Measurements from ENCODE around the gene FEM1C.
A peak's percentile ranks its signal among the peaks of the same experiment; 100 is the strongest.
"Not testable (repeated sequence)": the region's sequence is repeated elsewhere in the genome, so short reads cannot be mapped to it uniquely, and the experiment has no call there.

Gene FEM1C

DNA sequence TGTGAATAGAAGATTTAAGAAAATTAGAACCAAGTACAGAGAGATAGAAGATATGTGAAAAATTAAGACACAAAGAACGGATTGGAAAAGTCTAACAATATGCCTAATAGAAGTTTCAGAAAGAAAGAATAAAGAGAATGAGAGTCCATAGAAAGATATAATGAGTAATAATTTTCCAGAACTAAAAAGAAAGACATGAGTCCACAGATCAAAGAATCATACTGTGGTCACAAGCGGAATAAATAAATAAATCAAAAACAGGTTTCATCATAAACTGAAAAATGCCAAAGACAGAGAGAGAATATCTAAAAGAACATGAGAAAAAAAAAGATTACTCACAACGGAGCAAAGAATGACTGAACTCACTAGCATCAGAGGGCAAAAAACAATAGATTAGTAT is 32.9 kb downstream of the FEM1C start:
- no peak for DNase-seq

DNA sequence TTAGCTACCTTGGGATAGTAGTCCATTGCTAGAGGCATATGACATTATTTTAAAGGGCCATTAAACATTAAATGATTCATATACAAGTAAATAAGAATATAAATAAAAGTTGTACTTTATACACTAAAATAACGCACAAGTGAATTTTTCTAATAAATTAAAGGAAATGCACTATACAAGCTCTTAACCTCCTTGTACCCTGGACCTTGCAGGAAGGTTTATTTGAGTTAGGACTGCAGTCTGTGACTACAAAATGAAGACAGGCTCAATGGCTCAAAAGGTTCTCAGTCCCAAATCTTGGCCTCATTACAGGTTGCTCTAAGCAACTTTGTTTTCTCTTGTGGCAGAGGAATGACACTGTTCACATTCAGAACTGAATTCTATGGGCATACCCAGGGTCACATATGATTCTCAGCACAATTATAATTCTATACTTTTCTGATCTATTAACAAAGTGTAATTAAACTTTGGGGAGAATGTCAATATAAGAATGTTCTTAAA is 34.4 kb downstream of the FEM1C start:
- no peak for DNase-seq

DNA sequence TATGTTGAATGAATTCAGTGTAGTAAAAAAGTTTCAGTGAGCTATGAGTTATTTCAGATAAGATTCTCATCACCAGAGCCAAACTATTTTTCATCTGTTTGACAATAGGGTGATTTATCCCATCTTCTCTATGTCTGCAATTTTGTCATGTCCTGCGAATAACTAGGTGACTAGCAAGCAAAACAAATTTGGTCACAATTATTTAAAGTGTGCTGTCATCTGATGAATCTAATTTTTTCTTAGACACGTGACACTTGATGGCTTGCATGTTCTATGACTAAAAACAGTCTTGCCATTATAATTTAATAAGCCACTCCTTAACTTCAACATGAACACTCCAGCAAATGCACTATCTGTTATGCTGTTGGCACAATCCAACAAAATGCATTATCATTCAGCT is 35.0 kb downstream of the FEM1C start:
- DNase-seq, result no peak

DNA sequence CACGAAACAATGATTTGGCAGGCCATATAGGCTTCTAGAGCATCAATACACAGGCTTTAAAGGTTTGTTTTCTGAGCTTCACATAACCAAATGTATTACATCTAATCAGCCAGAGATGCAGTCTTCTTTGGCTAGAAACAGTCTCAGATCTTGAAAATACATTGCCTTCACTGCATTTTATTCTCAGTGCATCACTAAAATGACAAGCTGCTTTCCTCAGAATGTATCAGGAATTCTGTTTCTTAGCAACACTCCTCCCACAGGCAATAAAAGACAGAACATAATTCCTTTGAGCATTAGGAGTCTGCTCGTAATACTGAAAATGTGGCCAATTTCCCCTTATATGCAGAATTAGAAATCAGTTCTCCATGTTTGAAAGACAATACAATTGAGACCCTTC is 36.9 kb downstream of the FEM1C start:
- no peak for DNase-seq

DNA sequence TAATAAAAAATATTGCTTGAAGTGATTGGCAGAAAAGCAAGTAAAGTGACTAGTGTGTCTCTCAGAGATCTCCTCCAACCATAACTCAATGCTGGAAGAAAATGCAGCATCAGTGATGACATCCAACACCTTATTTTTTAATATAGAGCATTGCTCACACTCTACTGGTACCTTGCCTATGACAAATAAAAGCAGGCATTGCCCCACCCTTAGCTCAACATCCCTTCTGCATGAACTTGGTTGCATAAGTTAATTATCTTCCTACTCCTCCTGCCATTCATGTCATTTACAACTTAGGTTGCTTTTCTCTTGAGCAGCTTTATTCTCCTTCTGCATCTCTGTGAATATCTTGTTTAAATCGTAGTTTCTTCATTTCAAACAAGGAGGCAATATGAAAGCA is 41.2 kb downstream of the FEM1C start:
- DNase-seq, result no peak

GRCh38 chr5:115501464-115502210 is 42.9 kb downstream of the FEM1C start:
- DNase-seq, result no peak

- no peak for DNase-seq
Observed at GRCh38 chr5:115500225-115500624, 44.4 kb downstream of the FEM1C start.

GRCh38 chr5:115496936-115497576 is 47.5 kb downstream of the FEM1C start:
- DNase-seq, result peak; percentile 93

GRCh38 chr5:115494570-115495289 is 49.8 kb downstream of the FEM1C start:
- no peak for DNase-seq

- DNase-seq, result no peak
Observed at GRCh38 chr5:115490596-115490995, 54.0 kb downstream of the FEM1C start.

DNA sequence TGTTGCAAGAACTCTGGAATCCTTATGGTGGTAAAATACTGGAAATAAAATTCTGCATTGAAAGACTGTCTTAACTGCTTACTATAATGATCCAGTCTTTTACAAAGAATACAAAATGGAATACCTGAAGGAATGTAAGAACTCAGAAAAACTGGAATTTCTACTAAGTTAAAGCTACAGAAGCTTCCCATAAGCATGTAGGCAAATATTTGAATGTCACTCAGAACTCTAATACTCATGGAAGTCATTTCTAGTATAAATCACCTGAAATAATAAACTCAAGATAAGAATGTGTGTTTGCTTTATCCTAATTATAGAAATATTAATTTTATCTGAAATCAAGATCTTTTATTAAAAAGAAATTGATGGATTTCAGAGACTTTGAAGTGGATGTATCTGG is 54.8 kb downstream of the FEM1C start:
- no peak for DNase-seq

DNA sequence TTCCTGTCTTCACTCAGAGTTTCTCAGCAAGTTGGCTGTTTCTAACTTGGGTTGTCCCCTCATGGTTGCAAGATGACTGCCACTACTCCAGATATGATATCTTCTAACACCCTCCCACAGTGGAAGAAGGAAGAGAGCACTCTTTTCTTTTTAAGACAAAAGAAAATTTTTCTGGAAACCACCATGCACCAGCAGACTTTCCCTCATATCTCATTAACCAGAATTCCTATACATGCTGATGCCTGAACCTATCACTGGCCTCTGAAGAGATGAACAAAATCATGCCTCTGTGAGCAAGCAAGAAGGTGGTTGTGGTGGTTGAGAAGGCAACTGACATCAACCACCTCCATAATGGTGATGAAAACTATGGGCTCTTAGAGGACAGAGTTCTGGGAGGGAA is 56.8 kb downstream of the FEM1C start:
- no peak for DNase-seq

DNA sequence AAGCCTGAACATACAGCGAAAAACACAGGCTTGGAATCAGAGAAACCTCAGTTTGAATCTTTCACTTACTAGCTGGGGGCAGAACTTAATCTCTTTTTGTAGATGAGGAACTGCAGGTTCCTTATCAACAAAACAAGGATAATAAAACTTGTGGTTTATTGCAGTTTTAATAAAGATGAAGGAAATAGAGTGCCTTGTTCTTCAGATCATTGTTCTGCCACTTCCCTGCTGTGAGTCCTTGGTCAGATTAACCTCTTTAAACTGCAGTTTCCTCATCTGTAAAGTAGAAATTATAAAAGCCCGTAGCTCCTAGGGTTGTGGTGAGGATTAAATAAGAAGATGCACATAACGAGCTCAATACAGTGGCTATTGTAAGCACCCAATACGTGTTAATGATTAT is 57.4 kb downstream of the FEM1C start:
- DNase-seq, result no peak

- DNase-seq, result no peak
Observed at GRCh38 chr5:115486728-115487127, 57.8 kb downstream of the FEM1C start.

DNA sequence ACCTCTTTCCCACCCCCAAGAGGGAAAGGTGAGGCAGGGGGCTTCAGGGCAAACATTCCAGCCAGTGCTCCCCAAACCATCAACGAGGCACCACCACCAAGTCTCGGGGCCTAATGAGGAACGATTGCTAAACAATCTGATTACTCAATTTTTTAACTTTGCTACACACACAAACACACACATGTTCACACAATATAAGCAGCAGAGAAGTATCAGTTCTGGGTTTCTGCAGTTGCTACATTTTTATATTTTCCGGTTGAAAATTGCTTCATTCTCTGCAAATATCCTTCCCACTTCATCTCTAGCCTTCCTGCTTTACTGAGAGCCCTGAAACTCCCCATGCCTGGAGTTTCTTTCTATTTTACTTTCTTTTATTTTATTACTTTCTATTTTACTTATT is 60.2 kb downstream of the FEM1C start:
- no peak for DNase-seq

DNA sequence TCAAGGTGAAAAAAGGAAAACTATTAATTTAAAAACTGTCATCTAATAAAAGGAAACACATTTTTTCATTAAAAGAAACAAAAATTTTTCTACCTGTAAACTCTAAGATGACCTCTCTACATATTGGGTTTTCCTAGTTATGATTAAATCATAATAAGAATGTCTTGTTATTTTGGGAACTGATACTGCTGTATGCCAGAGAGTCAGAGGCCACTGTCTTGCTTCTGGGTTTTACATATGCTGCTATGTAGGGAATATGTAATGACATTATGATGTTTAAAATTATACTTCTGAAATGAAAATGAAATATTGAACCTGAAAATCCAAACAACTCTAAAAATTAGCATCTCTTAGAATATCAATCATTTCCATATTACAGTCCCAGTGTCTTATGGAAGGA is 63.7 kb downstream of the FEM1C start:
- DNase-seq, result no peak

- DNase-seq, result no peak
Observed at GRCh38 chr5:115480271-115480670, 64.3 kb downstream of the FEM1C start.

DNA sequence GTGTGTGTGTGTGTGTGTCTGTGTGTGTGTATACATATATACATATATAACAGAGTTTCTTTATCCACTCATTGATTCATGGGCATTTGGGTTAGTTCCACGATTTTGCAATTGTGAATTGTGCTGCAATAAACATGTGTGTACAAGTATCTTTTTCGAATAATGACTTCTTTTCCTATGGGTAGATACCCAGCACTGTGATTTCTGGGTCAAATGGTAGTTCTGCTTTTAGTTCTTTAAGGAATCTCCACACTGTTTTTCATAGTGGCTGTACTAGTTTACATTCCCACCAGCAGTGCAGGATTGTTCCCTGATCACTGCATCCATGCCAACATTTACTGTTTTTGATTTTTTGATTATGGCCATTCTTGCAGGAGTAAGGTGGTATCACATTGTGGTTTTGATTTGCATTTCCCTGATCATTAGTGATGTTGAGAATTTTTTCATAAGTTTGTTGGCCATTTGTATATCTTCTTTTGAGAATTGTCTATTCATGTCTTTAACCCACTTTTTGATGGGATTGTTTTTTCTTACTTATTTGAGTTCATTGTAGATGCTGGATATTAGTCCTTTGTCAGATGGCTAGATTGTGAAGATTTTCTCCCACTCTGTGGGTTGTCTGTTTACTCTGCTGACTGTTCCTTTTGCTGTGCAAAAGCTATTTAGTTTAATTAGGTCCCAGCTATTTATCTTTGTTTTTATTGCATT is 65.3 kb downstream of the FEM1C start:
- DNase-seq, result not testable (repeated sequence)

DNA sequence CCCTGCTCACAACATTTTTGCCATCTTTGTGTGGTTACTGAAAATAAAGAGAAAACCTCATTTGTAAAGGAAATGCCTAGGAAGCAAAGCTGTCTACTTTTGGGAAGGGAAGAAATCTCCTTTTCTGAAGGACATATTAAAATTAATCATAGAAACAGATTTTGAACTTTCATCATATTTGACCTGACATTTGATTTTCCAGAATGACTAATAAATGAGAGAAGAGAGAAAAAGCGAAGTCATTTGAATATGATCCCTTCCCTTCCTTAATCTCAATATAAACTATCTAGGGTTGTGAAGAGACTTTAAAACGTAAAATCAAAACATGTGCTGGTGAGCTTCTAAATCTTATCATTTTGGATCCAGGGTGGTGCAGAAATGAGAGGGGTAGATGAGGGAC is 66.3 kb downstream of the FEM1C start:
- DNase-seq, result no peak

DNA sequence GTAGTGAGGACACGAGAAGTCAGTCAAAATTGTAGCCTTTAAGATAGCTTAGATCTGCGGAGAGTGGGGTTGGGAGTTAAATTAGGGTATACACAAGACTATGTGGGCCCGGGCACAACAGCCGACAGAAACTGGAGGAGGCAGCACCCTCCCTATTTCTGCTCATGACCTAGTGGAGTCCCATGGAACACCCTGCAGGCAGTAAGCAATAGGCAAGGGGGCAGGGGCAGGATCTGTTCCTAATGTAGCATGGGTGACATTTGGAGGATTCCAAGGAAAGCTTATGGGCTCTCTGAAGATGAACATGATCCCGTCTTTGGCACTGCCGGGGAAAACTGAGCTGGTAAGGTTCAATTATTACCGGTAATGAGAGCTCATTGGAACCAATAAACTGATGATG is 67.0 kb downstream of the FEM1C start:
- DNase-seq, result no peak

GRCh38 chr5:115475788-115476187 is 68.8 kb downstream of the FEM1C start:
- DNase-seq, result no peak

- DNase-seq, result no peak
Observed at GRCh38 chr5:115472271-115473025, 72.1 kb downstream of the FEM1C start.

All from DMS 273 treated with DMSO at 0.1 percent for 48 hours (cell line).